GM12892 (cell line): ENCODE results near the gene IFNA16. TPM values are rescaled to one million over a fixed set of nuclear protein-coding genes. Genes with fewer than 3 reads are reported as not detected.
"Not testable (repeated sequence)": the region's sequence is repeated elsewhere in the genome, so short reads cannot be mapped to it uniquely, and the experiment has no call there.

ENCODE experiments used
- DNase-seq: peaks from one replicate; pipeline ENCODE4 v3.0.0; 2011; ENCODE audit not compliant: insufficient read length
- FAIRE-seq: peaks from 2 replicates; lab custom pipeline; 2011; peaks lifted over from hg19 to GRCh38; lab: Jason Lieb, UNC
- POLR2A ChIP-seq: IDR thresholded peaks from 2 replicates; pipeline ENCODE4 v1.6.1; 2011; ENCODE audit warnings: low read depth, low read length, control low read depth
- POLR2AphosphoS5 ChIP-seq: IDR thresholded peaks from 2 replicates; pipeline ENCODE4 v1.6.1; 2011; ENCODE audit warnings: low read depth, low read length, control low read depth
- TAF1 ChIP-seq: IDR thresholded peaks from 2 replicates; pipeline ENCODE4 v1.6.1; 2011; ENCODE audit warnings: low read depth, mild to moderate bottlenecking, control low read depth, low read length, borderline replicate concordance
- polyA plus RNA-seq: library from polyadenylated mRNA; unstranded; fragments of >200 nt; gene quantifications from one replicate; pipeline ENCODE4 v1.2.1, GENCODE V29; 2012; ENCODE audit warnings: missing spikeins, inconsistent platforms; ENCODE audit not compliant: missing spikeins

The IFNA16 gene
- polyA plus RNA-seq: not detected

DNA sequence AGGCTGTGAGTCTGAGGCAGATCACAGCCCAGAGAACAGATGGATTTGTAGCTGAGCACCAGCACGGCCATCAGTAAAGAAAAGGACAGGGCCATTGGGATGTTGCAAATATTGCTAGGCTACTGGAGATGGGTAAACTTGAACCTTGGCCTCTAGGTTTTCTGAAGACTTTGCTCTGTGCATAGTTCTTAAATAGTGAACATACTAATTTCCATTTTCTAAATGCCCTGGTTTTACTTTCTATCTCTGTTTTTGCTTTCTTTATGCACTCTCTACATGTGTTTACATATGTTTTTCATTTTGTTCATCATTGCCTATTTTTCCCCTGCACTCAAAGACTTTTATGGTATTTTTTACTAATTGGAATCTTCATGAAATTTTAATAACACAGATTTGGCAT lies at the start of gene IFNA16:
Gene IFNA16, minus strand, starts transcription at position 101 of the 400 bp plus-strand sequence. Its CDS starts 6 bp downstream, at position 95.
- FAIRE-seq: not testable (repeated sequence)

DNA sequence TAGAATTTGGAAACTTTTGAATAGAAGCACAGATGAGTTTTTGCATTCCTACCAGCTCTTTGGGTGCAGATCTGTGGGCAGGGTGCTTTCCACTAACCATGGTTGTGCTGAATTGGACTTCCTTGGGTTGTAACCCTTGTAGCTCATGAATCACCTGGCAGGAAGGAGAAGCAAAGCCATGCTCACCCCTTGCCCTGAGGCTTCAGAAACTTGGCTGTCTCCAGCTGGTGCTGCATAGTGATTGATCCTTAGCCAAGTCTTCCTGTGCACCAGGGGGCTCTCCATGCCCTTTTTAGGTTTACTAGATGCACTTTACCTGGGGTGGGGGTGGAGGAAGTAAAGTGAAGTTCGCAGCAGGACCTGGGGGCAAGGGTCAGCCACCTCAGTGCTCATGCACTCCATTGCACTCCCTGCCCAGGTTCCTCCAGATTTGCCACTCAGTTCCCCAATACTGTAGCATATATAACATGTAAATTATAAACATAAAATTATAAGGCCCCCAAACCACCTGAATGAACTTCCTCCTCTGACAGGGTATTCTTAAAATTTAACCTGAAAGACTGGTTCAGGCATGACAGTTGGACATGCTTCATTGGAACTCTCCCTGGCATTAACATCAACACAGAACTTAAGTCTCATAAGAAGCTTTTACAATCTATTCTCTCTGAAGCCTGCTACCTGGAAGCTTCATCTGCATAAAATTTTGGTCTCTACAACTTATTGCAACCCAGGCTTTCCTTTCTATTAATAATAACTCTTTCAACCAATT lies 48.5 kb upstream of the IFNA16 start:
- FAIRE-seq: no peak

More for the DNA sequence above, at the start of gene IFNA16:
- not testable (repeated sequence) for DNase-seq

DNA sequence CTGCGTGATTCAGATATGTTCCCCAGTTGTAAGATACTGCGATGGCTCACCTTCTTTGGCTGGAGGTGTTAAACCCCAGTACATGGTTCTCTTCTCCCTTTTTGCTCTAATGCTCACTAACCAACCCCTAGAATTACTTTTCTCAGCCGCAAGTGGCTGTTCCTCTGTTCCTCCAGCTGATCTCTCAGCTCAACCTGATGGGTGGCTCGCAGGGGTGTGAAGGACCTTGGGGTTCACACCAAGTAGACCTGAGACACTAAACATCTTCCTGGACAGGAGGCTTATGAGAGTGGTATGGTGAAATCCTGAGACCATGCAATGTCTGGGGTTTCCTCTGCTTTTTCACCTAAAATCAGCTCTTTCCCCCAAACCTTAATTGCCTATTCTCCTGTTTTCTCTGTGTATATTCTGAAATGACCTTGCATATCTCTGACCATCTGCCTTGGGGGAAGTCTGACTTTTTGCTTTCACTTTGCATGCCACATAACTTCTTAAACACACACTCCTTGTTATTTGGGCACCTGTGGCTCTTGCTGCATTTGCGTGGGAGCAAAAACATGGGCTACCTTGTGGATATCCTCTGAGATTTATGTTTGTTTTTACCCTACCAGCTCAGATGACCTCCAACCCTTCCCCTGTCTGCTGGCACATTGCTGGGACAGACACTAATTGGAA lies 38.6 kb upstream of the IFNA16 start:
- FAIRE-seq: no peak
- DNase-seq: no peak

More for the DNA sequence above, 48.5 kb upstream of the IFNA16 start:
- no peak for DNase-seq
- no peak for TF ChIP-seq POLR2A
- no peak for TF ChIP-seq POLR2AphosphoS5
- no peak for TF ChIP-seq TAF1

GRCh38 chr9:21252721-21253547 lies 35.8 kb upstream of the IFNA16 start:
- no peak for TF ChIP-seq POLR2A
- no peak for TF ChIP-seq POLR2AphosphoS5
- no peak for TF ChIP-seq TAF1
- DNase-seq: no peak
- no peak for FAIRE-seq

More for the DNA sequence above, 38.6 kb upstream of the IFNA16 start:
- no peak for TF ChIP-seq TAF1
- no peak for TF ChIP-seq POLR2AphosphoS5
- TF ChIP-seq POLR2A: no peak

GRCh38 chr9:21251638-21252037 lies 34.5 kb upstream of the IFNA16 start:
- DNase-seq (no peak), FAIRE-seq (no peak)
- TF ChIP-seq TAF1: no peak
- TF ChIP-seq POLR2AphosphoS5: no peak
- no peak for TF ChIP-seq POLR2A

GRCh38 chr9:21251190-21251589 lies 34.1 kb upstream of the IFNA16 start:
- TF ChIP-seq TAF1 (no peak), POLR2A (no peak), POLR2AphosphoS5 (no peak)
- DNase-seq: no peak
- FAIRE-seq: peak; percentile 33

GRCh38 chr9:21244836-21245235 lies 27.7 kb upstream of the IFNA16 start:
- DNase-seq: no peak
- no peak for FAIRE-seq
- TF ChIP-seq POLR2A (no peak), TAF1 (no peak), POLR2AphosphoS5 (no peak)

- TF ChIP-seq POLR2A (no peak), POLR2AphosphoS5 (no peak), TAF1 (no peak)
- DNase-seq (no peak), FAIRE-seq (no peak)
Observed at GRCh38 chr9:21239911-21240310, 22.8 kb upstream of the IFNA16 start, which contains the start of gene IFNA14. TSS of gene IFNA14 (minus strand) at chr9:21240005. CDS start at chr9:21239935, 70 bp downstream.

GRCh38 chr9:21236360-21236714 lies 19.2 kb upstream of the IFNA16 start:
- DNase-seq, FAIRE-seq: not testable (repeated sequence)

- DNase-seq: not testable (repeated sequence)
- FAIRE-seq: peak; percentile 63
Observed at GRCh38 chr9:21235468-21236359, 18.6 kb upstream of the IFNA16 start.
